ENCODE data around the gene RASAL3. TPM values are rescaled to one million over a fixed set of nuclear protein-coding genes. Genes with fewer than 3 reads are reported as not detected.
A peak's percentile ranks its signal among the peaks of the same experiment; 100 is the strongest.

RASAL3 gene
- polyA plus RNA-seq, 4 donors = 1.3 to 8.1 (median 3.0) TPM

- peaks cover 3 to 59% (median 10%) of the 10 kb centered on the region in 3 donors for H3K27me3 ChIP-seq (ENCODE audit: control insufficient read depth in 3 of 3, insufficient read depth in 3 of 3, low read length in 3 of 3)
- DNase-seq = no peak
- WGBS, 3 donors = 39 to 80% (median 71%) methylated on average over 15 to 17 of the region's 17 CpGs
These were observed 10.2 kb downstream of the RASAL3 start for GRCh38 chr19:15453906-15454860.

GRCh38 chr19:15453091-15453578, 11.2 kb downstream of the RASAL3 start:
- DNase-seq = no peak
- peaks cover 0 to 5% (median 0%) of the 10 kb centered on the region in 3 donors for H3K36me3 ChIP-seq (ENCODE audit: control insufficient read depth in 3 of 3, insufficient read depth in 2 of 3, low read depth in 1 of 3, low read length in 3 of 3)

More at GRCh38 chr19:15453906-15454860, 10.2 kb downstream of the RASAL3 start:
- H3K36me3 ChIP-seq (ENCODE audit: control insufficient read depth in 3 of 3, insufficient read depth in 2 of 3, low read depth in 1 of 3, low read length in 3 of 3) = peaks cover 0 to 5% (median 0%) of the 10 kb centered on the region in 3 donors
- H3K9me3 ChIP-seq (ENCODE audit: control insufficient read depth in 2 of 2, insufficient read depth in 1 of 2, low read depth in 1 of 2, low read length in 1 of 2) = peaks cover 0 to 4% of the 10 kb centered on the region in 2 donors
- H3K4me1 ChIP-seq (ENCODE audit: control insufficient read depth in 3 of 3, insufficient read depth in 2 of 3, low read depth in 1 of 3, low read length in 2 of 3) = peaks cover 0 to 6% (median 3%) of the 10 kb centered on the region in 3 donors
- no peak overlapping the region for H3K27ac ChIP-seq (ENCODE audit: low read depth in 1 of 3, low read length in 2 of 3)
- no peak for FAIRE-seq
- H3K4me3 ChIP-seq (ENCODE audit: low read depth in 1 of 3, low read length in 3 of 3) = no peak overlapping the region

GRCh38 chr19:15452111-15453047, 12.0 kb downstream of the RASAL3 start:
- Histone ChIP-seq H3K4me1 (ENCODE audit: control insufficient read depth in 3 of 3, insufficient read depth in 2 of 3, low read depth in 1 of 3, low read length in 2 of 3) (peaks cover 0 to 10% (median 3%) of the 10 kb centered on the region in 3 donors), H3K27me3 (ENCODE audit: control insufficient read depth in 3 of 3, insufficient read depth in 3 of 3, low read length in 3 of 3) (peaks cover 3 to 44% (median 5%) of the 10 kb centered on the region in 3 donors), H3K27ac (ENCODE audit: low read depth in 1 of 3, low read length in 2 of 3) (peak overlapping the region in 2 of 3 donors; percentile 14 to 49), H3K4me3 (ENCODE audit: low read depth in 1 of 3, low read length in 3 of 3) (peak overlapping the region in 2 of 3 donors; percentile 28 to 47), H3K36me3 (ENCODE audit: control insufficient read depth in 3 of 3, insufficient read depth in 2 of 3, low read depth in 1 of 3, low read length in 3 of 3) (peaks cover 0 to 3% (median 0%) of the 10 kb centered on the region in 3 donors), H3K9me3 (ENCODE audit: control insufficient read depth in 2 of 2, insufficient read depth in 1 of 2, low read depth in 1 of 2, low read length in 1 of 2) (peaks cover 0 to 4% of the 10 kb centered on the region in 2 donors)
- DNase-seq (peak; percentile 77 to 88), FAIRE-seq (no peak)
- WGBS, 3 donors = 21 to 36% (median 32%) methylated on average over 28 to 37 of the region's 37 CpGs

More at GRCh38 chr19:15453091-15453578, 11.2 kb downstream of the RASAL3 start:
- peak overlapping the region in 2 of 3 donors; percentile 28 to 47 for H3K4me3 ChIP-seq (ENCODE audit: low read depth in 1 of 3, low read length in 3 of 3)
- no peak for FAIRE-seq
- WGBS, 3 donors = 9 to 44% (median 29%) methylated on average over 36 to 44 of the region's 44 CpGs
- peaks cover 3 to 51% (median 6%) of the 10 kb centered on the region in 3 donors for H3K27me3 ChIP-seq (ENCODE audit: control insufficient read depth in 3 of 3, insufficient read depth in 3 of 3, low read length in 3 of 3)
- H3K4me1 ChIP-seq (ENCODE audit: control insufficient read depth in 3 of 3, insufficient read depth in 2 of 3, low read depth in 1 of 3, low read length in 2 of 3) = peaks cover 0 to 10% (median 3%) of the 10 kb centered on the region in 3 donors
- peak overlapping the region in 1 of 3 donors; percentile 49 for H3K27ac ChIP-seq (ENCODE audit: low read depth in 1 of 3, low read length in 2 of 3)
- peaks cover 0 to 4% of the 10 kb centered on the region in 2 donors for H3K9me3 ChIP-seq (ENCODE audit: control insufficient read depth in 2 of 2, insufficient read depth in 1 of 2, low read depth in 1 of 2, low read length in 1 of 2)

GRCh38 chr19:15450528-15450890, 13.8 kb downstream of the RASAL3 start:
- H3K36me3 ChIP-seq (ENCODE audit: control insufficient read depth in 3 of 3, insufficient read depth in 2 of 3, low read depth in 1 of 3, low read length in 3 of 3) = no peaks in the 10 kb centered on the region
- WGBS, 3 donors = 86 to 90% (median 90%) methylated on average over 1 of the region's 1 CpG
- DNase-seq (no peak), FAIRE-seq (no peak)
- peaks cover 0 to 10% (median 3%) of the 10 kb centered on the region in 3 donors for H3K4me1 ChIP-seq (ENCODE audit: control insufficient read depth in 3 of 3, insufficient read depth in 2 of 3, low read depth in 1 of 3, low read length in 2 of 3)
- peaks cover 0 to 28% (median 3%) of the 10 kb centered on the region in 3 donors for H3K27me3 ChIP-seq (ENCODE audit: control insufficient read depth in 3 of 3, insufficient read depth in 3 of 3, low read length in 3 of 3)
- peaks cover 0 to 4% of the 10 kb centered on the region in 2 donors for H3K9me3 ChIP-seq (ENCODE audit: control insufficient read depth in 2 of 2, insufficient read depth in 1 of 2, low read depth in 1 of 2, low read length in 1 of 2)
- no peak overlapping the region for H3K4me3 ChIP-seq (ENCODE audit: low read depth in 1 of 3, low read length in 3 of 3)
- H3K27ac ChIP-seq (ENCODE audit: low read depth in 1 of 3, low read length in 2 of 3) = peak overlapping the region in 2 of 3 donors; percentile 0 to 71

- peaks cover 0 to 22% (median 0%) of the 10 kb centered on the region in 3 donors for H3K27me3 ChIP-seq (ENCODE audit: control insufficient read depth in 3 of 3, insufficient read depth in 3 of 3, low read length in 3 of 3)
- WGBS, 3 donors = 0 to 10% (median 2%) methylated on average over 7 to 73 of the region's 77 CpGs
- no peaks in the 10 kb centered on the region for H3K36me3 ChIP-seq (ENCODE audit: control insufficient read depth in 3 of 3, insufficient read depth in 2 of 3, low read depth in 1 of 3, low read length in 3 of 3)
- H3K9me3 ChIP-seq (ENCODE audit: control insufficient read depth in 2 of 2, insufficient read depth in 1 of 2, low read depth in 1 of 2, low read length in 1 of 2) = peaks cover 0 to 4% of the 10 kb centered on the region in 2 donors
- H3K4me1 ChIP-seq (ENCODE audit: control insufficient read depth in 3 of 3, insufficient read depth in 2 of 3, low read depth in 1 of 3, low read length in 2 of 3) = peaks cover 0 to 10% (median 3%) of the 10 kb centered on the region in 3 donors
- peak within 1 kb of the TSS in 2 of 3 donors; percentile 54 to 71 for H3K27ac ChIP-seq (ENCODE audit: low read depth in 1 of 3, low read length in 2 of 3)
- FAIRE-seq (no peak), DNase-seq (peak; percentile 66 to 89)
- peak within 1 kb of the TSS; percentile 40 to 69 (median 49) for H3K4me3 ChIP-seq (ENCODE audit: low read depth in 1 of 3, low read length in 3 of 3)
These were observed 14.5 kb downstream of the RASAL3 start, which contains the start of gene WIZ for GRCh38 chr19:15449620-15450527. Gene WIZ (minus strand): TSS chr19:15449956. CDS start chr19:15448307, 1,649 bp downstream.

- no peaks in the 10 kb centered on the region for H3K36me3 ChIP-seq (ENCODE audit: control insufficient read depth in 3 of 3, insufficient read depth in 2 of 3, low read depth in 1 of 3, low read length in 3 of 3)
- 2 to 10% (median 4%) methylated on average over 20 to 43 of the region's 43 CpGs for WGBS, 3 donors
- H3K27me3 ChIP-seq (ENCODE audit: control insufficient read depth in 3 of 3, insufficient read depth in 3 of 3, low read length in 3 of 3) = peaks cover 0 to 14% (median 0%) of the 10 kb centered on the region in 3 donors
- H3K4me1 ChIP-seq (ENCODE audit: control insufficient read depth in 3 of 3, insufficient read depth in 2 of 3, low read depth in 1 of 3, low read length in 2 of 3) = peaks cover 0 to 10% (median 3%) of the 10 kb centered on the region in 3 donors
- peaks cover 0 to 4% of the 10 kb centered on the region in 2 donors for H3K9me3 ChIP-seq (ENCODE audit: control insufficient read depth in 2 of 2, insufficient read depth in 1 of 2, low read depth in 1 of 2, low read length in 1 of 2)
- H3K27ac ChIP-seq (ENCODE audit: low read depth in 1 of 3, low read length in 2 of 3) = no peak overlapping the region
- DNase-seq (no peak), FAIRE-seq (no peak)
- peak overlapping the region; percentile 40 to 69 (median 49) for H3K4me3 ChIP-seq (ENCODE audit: low read depth in 1 of 3, low read length in 3 of 3)
These were observed 15.3 kb downstream of the RASAL3 start for GRCh38 chr19:15448778-15449619.

Measured in small intestine (tissue), 7 donors.